GM18907 (cell line): ENCODE results near the gene EMILIN1.
"Not testable (repeated sequence)": the region's sequence is repeated elsewhere in the genome, so short reads cannot be mapped to it uniquely, and the experiment has no call there.

Experiments used
- ATAC-seq: cut with Tn5 transposase; IDR thresholded peaks from one replicate; pipeline ENCODE4 v1.9.1; 2021; ENCODE audit warnings: mild to moderate bottlenecking, moderate library complexity; ENCODE audit not compliant: unreplicated experiment

EMILIN1 gene

GRCh38 chr2:27092696-27093429 lies 14.4 kb downstream of the EMILIN1 start:
- no peak for ATAC-seq

- ATAC-seq = no peak
These were observed 15.3 kb downstream of the EMILIN1 start for GRCh38 chr2:27093430-27094352.

DNA sequence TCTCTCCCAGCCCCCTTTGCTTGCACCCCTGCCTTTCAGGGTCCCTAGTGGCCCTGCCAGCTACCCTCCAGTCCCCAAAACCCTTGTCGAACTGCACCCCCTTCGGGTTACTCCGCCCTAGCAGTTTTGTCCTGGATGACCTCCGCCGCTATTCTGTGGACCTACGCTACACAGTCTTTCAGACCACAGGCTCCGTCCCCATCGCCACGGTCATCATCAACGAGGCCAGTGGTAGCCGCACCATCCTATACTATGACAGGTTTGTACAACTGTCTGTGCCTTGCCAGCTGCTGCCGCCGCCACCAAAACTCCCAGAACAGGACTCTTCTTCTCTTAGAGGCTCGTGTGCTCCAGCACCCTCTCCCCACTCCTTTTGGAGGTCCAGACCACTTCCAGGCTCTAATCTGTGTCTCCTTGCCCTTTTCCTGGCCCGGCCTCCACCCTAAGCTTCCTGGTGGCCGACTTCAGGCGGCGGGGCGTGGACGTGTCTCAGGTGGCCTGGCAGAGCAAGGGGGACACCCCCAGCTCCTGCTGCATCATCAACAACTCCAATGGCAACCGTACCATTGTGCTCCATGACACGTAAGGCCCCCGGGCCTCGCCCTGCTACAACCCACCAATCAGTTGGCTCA lies 16.1 kb downstream of the EMILIN1 start:
- no peak for ATAC-seq

- ATAC-seq = no peak
These were observed 17.0 kb downstream of the EMILIN1 start for GRCh38 chr2:27095427-27095744.

DNA sequence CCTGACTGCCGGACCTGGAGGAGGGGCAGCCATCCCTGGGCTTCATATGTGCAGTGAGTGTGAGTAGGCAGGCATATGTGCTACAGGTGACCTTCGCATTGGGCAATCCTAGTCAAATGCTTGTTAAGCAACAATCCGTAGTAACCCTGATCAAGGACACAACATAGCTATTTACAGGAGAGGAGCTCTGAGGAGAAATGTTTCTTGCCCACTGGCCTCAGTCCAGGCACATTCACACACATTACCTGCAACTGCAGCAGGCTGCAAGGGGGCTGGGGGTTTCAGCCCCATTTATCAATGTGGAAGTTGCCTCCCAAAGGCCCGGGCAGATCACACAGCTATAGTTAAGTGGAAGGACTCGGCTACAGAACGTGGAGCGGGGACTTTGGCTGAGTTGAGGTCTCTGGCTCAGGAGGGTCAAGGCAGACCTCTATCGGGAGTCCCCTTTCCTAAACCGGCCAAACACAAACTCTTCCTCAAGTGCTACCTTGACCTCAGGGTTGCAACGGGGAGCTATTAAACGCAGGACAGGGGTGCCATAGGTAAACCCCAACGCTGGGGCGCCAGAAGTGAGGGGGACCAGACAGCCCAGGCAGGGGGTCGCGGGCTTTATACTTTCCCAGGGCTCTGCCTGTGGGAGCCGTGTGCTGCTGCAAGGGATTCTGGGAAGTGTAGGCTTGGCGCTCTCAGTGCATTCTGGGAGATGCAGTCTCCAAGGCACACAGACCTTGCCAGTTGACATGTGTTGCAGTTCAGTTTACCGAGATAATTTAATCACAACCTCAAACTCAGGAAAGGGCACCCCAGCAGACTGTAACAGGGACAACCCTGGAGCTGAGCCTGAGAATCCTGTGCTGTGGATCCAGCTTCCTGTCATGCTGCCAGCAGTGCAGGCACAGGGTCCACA lies 17.6 kb downstream of the EMILIN1 start:
- ATAC-seq = no peak

DNA sequence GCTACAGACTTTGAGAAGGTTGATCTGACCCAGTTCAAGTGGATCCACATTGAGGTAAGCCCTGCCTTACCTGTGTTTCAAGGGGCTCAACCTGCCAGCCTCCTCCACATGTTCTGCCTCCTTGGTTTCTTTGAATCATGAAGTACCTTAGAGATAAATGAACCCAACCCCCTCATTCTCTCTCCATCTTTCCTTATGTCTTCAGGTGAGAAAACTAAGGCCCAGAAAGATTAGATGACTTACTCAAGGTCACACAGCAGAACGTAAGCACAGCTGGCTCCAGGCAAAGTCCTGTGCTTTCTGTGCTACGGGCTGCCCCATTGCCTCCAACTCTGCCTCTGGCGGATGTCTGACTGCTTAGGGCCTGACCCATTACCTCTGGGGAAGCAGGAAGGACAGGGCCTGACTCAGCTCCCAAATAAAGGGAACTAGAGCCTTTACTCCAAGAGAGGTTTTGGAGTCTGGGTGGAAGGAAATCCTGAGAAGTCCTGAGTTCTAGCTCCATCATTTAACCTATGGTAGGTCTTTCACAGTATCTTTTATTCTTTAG lies 18.4 kb downstream of the EMILIN1 start:
- no peak for ATAC-seq

GRCh38 chr2:27097341-27097740 lies 18.9 kb downstream of the EMILIN1 start:
- no peak for ATAC-seq

GRCh38 chr2:27099334-27099955 lies 21.0 kb downstream of the EMILIN1 start:
- no peak for ATAC-seq

DNA sequence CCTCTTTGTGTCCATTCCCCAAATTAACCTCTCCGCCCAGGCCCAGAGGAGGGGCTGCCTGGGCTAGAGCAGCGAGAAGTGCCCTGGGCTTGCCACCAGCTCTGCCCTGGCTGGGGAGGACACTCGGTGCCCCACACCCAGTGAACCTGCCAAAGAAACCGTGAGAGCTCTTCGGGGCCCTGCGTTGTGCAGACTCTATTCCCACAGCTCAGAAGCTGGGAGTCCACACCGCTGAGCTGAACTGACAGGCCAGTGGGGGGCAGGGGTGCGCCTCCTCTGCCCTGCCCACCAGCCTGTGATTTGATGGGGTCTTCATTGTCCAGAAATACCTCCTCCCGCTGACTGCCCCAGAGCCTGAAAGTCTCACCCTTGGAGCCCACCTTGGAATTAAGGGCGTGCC lies 21.6 kb downstream of the EMILIN1 start:
- no peak for ATAC-seq

- no peak for ATAC-seq
These were observed 23.9 kb downstream of the EMILIN1 start for GRCh38 chr2:27102329-27102728.

DNA sequence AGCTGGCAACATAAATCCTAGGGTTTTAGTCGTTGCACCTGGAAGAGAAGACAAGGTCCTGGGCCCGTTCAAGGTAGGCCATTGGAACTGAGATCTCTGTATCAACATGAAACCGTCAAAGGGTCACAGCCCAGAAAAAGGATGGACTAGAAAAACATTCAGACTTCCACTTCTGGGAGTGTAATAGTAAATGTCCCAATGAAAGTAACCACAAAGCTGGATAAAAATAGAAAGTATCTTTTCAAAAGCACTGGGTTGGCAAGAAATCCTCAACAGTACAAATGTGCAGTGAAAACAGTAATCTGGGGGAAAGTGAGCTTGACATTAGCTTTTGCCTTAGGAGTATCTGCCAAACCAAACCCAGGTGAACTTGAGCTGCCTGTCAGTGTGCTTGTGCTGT lies 27.6 kb downstream of the EMILIN1 start:
- no peak for ATAC-seq

DNA sequence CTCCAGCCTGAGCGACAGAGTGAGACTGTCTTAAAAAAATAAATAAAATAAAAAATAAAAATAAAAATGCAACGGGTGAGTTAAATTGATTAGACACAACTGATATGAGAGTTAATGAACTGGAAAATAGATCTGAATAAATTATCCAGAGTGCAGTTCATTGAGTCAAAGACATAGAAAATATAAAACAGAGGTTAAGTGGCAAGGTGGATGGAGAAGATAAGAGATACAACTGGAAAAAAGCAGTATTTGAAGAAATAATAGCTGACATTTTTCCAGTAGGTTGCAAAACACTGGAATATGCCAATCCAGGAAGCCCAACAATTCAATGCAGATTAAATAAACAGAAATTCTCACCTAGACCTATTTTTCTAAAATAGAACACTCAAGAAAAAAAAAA lies 29.8 kb downstream of the EMILIN1 start:
- no peak for ATAC-seq

GRCh38 chr2:27109083-27109482 lies 30.7 kb downstream of the EMILIN1 start:
- no peak for ATAC-seq

GRCh38 chr2:27110603-27111352 lies 32.4 kb downstream of the EMILIN1 start:
- not testable (repeated sequence) for ATAC-seq

DNA sequence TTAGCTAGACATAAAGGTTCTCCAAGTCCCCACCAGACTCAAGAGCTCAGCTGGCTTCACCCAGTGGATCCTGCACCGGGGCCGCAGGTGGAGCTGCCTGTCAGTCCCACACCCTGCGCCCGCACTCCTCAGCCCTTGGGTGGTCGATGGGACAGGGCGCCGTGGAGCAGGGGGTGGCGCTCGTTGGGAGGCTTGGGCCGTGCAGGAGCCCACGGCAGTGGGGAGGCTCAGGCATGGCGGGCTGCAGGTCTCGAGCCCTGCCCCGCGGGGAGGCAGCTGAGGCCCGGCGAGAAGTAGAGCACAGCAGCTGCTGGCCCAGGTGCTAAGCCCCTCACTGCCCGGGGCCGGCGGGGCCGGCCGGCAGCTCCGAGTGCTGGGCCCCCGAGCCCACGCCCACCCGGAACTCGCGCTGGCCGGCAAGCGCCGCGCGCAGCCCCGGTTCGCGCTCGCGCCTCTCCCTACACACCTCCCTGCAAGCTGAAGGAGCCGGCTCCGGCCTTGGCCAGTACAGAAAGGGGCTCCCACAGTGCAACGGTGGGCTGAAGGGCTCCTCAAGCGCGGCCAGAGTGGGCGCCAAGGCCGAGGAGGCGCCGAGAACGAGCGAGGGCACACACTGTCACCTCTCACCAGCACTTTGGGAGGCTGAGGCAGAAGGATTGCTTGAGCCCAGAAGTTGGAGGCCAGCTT lies 33.1 kb downstream of the EMILIN1 start:
- ATAC-seq = not testable (repeated sequence)

GRCh38 chr2:27115519-27115918 lies 37.1 kb downstream of the EMILIN1 start:
- ATAC-seq = no peak

- ATAC-seq = no peak
These were observed 39.6 kb downstream of the EMILIN1 start for GRCh38 chr2:27117995-27118524.

DNA sequence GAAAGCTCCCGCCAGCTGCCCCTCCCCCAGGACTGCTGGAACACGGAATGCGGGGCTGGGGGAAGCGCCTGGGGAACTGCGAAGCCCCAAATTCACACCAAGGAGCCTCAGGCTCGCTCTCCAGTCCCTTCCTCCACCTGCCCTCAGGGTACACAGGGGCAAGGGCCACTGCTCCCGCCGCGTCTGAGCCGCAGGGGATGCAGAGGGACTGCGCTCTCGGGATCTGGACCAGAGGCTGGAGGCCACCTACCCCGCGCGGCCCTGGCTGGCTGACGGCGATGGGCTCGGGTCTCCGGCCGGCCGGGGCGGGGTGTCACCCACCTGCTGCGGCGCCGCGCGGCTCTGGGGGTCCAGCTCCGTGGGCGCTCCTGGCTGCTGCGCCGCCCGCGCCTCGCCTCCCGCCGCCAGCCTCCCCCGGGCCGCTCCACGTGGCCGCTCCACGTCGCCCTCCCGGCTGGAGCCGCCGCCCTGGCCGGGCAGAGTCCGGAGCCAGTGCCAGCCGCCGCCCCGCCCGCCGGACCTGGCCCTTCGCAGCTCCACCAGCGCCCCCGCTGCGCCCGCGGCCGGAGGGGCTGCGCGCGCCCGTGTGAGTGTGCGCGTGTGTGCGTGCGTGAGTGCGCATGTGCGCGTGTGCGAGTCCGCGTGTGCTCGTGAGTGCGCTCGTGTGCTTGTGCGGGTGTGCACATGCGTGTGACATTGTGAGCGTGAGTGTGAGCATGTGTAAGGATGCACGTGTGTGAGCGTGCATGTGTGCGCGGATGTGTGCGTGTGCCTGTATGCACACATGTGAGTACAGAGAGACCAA lies 40.3 kb downstream of the EMILIN1 start, which contains the start of gene CGREF1:
Gene CGREF1, minus strand, starts transcription at position 604 of the 805 bp plus-strand sequence. CDS start 14,762 bp downstream, outside the sequence.
- no peak for ATAC-seq
